GM21360 (cell line): Measurements from ENCODE around the gene HMCN1.

ENCODE experiments used
- ATAC-seq: cut with Tn5 transposase; IDR thresholded peaks from one replicate; pipeline ENCODE4 v1.9.1; 2021; ENCODE audit warnings: mild to moderate bottlenecking, moderate library complexity; ENCODE audit not compliant: unreplicated experiment

Gene HMCN1

DNA sequence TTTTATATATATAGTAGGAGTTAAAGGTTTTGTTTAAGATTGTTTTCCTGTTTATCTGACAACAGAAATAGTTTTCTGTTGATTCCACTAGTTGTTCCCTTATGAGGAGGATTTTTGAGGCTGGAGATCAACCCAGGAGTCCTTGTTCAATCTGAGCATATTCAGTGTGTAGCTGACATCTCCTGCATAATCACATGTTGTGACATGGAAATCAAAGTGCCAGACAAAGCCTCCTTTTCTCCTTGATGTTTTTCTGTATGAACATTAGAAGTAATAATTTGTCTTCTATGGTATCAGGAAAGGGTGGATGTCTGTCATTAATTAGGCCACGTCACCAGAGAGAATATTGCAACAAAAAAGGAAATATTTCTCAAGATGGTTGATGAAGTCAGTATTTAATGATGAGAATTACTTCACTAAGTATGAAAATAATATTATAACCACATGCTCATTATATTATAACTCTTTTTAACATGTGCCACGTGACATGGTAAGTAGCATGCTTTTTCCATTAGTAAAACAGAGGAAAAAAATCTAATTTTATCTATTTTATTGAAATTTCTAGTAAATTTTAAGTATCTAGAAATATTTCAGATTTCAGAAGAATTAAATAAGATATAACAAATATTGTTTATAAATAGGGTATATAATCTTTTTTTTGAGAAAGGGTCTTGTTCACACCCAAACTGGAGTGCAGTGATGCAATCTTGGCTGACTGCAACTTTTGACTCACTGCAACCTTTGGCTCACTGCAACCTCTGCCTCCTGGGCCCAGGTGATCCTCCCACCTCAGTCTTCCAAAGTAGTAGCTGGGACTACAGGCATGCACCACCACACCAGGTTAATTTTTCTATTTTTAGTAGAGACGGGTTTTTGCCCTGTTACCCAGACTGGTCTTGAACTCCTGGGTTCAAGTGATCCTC lies 223.5 kb downstream of the HMCN1 start:
- no peak for ATAC-seq

GRCh38 chr1:185960422-185961321 lies 226.5 kb downstream of the HMCN1 start:
- no peak for ATAC-seq

DNA sequence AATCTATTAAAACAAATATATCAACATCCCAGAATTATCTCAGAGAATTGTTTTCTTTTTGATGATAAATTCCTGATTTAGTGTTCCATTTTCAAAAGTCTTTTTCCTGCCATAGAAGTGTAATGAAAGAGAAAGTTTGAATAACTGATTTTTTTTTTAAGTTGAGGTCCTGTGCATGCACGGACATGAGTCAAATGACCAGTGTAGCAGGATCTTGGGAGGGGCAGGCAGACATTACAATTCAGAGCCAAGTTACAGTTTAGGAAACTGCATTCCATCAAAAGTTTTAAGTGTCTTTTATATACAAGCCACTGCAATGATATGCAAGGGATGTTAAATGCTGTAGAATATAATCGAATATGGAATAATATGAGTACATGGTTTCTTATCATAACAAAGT lies 227.5 kb downstream of the HMCN1 start:
- no peak for ATAC-seq

- ATAC-seq = no peak
Measured at GRCh38 chr1:185964946-185965345, 230.8 kb downstream of the HMCN1 start.

DNA sequence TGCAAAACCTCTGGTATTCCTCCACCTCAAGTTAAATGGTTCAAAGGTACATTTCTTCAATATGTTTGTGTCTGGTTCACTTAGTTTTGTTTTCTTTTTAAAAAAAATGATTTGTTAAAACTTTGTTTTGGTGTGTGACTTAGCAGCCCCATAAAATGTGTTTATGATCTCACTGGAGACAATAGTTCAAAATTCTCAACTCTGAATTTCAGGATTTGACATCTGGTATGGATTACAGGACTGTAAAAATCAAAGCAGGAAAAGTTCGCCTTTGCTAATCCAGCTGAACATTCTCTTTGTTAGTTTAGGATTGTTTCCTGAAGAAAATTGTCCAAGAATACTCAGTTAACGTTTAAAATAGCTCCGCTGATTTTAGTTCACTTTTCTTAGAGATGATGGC lies 231.7 kb downstream of the HMCN1 start:
- no peak for ATAC-seq

DNA sequence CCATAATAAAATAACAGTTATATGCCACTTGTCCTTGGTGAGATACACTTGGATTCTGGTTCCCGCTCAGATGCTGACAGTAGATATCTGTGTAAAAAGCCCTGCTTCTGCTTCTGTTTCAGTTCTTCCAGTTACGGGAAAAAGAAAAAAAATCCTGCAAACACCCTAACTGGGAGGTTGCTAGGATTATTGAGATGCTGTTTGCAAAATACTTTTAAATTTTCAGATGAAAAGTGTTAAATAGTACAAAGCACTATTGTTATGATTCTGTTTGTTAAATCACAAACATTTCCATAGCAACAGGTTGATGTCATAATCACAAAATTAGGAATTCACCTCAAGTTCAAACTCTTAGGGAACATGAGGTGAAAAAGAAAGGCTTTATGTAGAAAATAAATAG lies 232.3 kb downstream of the HMCN1 start:
- no peak for ATAC-seq

- no peak for ATAC-seq
Measured at GRCh38 chr1:185969028-185969427, 234.8 kb downstream of the HMCN1 start.

DNA sequence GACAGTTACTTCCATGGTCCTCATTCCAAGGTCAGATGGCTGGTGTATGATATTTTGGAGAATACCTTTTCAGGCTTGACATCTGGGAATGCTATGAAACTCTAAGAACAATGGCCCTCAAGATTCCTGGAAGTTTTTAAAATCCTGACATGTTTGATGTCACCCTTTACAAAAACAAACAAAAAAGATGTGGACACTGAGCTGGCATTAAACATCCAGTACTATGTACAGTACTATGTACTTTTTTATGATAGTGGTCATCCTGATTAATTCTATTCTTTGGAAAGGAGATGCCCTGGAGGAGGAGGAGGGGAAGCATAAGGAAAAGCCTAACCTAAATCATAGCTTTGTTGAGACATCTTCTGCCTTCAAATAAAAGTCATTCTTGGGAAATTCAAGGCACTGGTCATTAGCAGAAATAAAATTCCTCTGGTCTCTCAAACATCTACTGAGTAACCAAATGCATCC lies 235.4 kb downstream of the HMCN1 start:
- ATAC-seq = no peak

DNA sequence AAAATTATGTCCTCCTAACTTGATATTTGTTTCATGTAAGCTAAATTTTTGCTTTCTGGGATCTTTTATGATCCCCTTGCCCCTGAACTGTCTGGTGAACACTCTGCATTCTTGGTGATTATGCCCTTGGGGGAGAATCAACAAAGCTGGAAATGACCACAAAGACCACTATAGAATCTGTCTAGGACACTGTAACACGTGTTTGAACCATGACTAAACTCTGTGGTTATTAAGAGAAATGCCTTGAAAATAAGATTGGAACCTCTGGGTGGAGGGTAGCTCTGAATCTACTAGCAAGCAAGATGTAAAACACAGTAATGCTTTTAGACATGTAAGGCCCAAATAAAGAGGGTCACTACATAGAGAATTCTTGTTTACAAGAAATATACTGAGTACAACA lies 237.5 kb downstream of the HMCN1 start:
- no peak for ATAC-seq

DNA sequence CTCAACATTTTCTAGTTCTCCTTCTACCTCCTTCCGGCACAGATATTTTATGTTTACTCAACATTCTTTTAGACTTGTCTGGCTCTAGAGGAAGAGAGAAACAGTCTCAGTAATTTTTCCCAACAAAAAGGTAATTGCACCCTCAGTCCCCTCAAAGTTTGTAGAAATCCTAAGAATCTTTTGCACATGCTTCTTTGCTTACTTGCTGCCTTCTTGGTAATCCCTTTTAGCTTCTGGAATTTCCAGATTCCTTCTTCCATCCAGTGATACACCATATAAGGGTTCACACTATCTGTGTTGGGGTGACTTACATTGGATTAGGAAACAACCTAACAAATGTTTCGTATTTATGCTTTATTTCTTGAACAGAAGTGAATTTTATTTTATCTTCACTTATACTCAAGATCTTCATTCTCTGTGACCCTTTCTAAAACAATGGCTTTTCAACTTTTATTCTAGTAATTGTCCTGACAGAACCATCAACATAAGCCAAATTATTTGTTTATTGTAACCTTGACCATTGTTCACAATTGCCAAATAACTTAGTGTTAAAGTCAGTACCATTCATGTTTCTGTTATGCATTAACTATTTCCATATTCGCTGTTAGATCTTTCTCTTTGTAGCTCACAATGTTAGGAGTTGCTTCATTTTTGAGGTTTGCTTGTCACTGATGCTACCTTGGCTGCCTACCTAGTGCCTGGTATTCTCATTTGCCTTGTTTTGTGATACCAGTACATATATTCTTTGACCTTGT lies 238.1 kb downstream of the HMCN1 start:
- no peak for ATAC-seq

- ATAC-seq = no peak
Measured at GRCh38 chr1:185973645-185974044, 239.5 kb downstream of the HMCN1 start.

- no peak for ATAC-seq
Measured at GRCh38 chr1:185974367-185975170, 240.4 kb downstream of the HMCN1 start.

DNA sequence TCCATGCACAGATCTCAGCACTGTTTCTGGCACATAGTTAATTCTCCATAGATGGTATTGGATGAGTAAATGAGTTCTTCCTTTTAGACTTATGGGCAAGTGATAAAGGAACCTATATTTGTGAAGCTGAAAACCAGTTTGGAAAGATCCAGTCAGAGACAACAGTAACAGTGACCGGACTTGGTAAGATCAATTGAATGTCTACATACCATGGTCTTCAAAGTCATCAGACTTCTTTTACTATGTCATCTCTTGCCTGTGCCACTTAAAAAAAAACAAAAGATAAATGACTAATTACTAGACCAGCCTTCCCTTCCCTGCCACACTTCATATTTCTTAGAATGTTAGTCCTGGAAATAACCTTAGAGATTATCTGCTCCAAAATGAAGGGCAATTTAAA lies 246.7 kb downstream of the HMCN1 start:
- ATAC-seq = no peak

GRCh38 chr1:185984113-185984836 lies 250.1 kb downstream of the HMCN1 start:
- ATAC-seq = no peak

DNA sequence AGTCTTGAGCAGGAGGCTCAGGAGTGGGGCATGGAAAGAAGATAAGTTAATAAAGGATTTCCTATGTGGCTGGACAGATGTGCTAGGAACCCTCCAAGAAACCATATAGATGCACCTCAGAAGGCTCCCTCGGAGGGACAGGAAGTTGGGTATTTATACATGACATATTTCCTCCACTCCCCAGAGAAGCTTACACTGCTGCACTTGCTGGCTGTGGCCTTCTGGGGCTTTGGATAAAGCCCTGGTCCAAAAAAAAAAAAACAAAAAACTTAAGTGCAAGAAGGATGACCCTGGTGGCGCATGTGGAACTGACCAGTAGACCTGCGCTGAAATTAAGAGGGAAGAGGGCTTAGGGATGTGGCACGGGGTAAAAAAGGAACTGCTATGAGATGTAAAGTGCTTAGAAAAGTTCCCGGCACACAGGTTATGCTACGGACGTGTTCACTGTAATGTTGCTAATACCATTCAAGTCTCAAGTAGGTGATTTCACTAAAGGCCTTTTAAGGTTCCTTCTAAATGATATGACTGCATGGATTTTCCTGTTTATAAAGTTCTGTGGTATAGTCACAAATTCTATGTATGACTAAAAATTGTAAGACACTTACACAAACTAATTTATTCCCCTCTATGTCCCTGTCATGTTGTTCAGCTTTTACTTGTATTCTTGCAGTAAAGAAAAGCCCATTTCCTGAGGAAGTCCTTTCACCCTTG lies 253.6 kb downstream of the HMCN1 start:
- ATAC-seq = no peak

GRCh38 chr1:185990565-185990964 lies 256.4 kb downstream of the HMCN1 start:
- ATAC-seq = no peak

DNA sequence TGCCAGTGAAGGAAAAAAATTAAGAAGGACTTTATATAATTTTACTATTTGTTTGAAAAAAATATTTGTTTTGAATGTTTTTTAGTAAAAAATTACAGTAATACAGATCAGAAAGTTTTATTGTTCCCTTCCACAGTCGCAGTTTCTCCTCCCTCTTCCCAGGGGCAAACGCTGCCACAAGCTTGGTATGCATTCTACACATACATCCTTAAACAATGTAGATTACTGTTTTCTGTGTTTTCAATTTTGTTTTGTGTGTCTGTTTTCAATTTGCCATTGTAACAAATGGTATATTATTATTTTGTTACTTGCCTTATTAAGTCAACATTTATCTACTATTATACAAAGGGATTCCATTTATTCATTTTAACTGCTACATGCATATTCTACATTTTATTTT lies 257.1 kb downstream of the HMCN1 start:
- no peak for ATAC-seq

DNA sequence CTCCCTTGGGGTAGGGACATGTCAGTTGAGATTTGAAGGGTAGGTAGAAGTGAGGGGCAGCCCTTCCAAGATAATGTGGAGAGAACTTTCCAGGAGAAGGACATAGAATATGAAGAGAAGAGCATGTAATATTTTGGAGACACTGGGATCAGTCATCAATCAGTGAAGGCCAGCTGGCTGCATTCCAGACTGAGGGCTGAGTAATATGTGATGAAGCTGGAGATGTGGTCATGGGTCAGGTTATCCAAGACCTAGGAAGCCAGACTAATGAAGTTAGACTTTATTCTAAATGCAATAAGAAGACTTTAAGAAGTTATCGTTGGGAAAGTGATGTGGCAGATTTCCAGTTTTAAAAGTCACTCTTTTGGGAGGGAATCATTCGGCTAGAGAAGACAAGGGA lies 262.0 kb downstream of the HMCN1 start:
- ATAC-seq = no peak

DNA sequence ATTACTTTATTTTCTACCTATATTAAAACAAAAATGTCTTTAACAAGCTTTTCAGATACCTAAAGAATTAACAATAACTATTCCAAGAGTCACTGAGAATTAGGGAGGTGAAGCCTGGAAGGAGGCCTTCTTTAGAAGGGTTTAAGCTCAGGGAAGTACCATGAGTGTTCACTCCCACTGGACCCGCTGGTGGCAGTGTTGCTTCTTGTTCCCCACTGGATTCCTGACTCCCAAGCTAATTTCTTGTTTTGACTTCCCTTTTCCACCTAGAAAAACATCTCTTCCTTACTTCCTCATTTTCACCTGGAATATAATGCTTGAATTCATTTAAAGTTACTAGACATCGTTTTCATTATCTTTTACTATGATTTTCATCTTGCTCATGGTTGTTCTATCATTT lies 264.2 kb downstream of the HMCN1 start:
- ATAC-seq = no peak
